Measurements from ENCODE around the gene HOXD4.

The HOXD4 gene

GRCh38 chr2:176139661-176140512, 11.5 kb upstream of the HOXD4 start:
- no peak for DNase-seq (ENCODE audit: low spot score)

DNA sequence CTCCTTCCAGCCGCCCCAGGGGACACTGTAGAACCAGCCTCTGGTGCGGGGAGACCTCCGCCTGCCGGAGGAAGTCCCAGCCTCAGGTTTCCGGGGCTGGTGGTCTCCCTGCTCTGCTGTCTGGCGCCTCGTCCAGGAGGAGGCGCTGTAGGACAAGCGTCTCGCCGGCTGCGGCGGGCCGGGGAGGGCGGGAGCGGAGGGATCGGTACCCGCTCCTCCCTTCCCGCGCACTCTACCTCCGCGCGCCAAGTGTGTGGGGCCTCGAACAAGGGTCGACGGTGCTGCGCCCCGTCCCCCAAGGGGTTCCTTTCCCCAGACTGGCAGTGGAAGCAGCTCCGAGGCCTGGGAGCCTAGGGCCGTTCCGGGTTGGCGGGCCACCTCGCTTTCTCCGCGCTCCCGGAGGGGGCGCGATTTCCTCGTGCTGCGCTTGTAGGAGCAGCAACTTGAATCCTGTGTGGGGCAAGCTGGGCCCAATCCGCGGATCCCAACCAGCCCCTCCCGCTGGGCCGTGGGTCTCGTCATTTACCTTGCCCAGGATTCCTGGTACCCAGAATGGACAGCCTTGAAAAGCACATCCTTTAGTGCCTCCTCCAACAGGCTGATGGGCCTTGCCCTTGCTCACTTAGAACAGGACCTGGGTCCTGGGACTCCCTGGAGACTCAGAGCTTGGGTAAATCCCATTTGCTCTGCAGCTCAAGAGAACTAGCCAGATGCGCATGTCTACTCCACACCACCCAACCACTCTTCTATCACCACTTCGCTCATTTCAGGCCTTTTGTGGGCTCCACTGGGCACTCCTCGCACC, 10.6 kb upstream of the HOXD4 start:
- DNase-seq (ENCODE audit: low spot score), result peak; percentile 84

DNA sequence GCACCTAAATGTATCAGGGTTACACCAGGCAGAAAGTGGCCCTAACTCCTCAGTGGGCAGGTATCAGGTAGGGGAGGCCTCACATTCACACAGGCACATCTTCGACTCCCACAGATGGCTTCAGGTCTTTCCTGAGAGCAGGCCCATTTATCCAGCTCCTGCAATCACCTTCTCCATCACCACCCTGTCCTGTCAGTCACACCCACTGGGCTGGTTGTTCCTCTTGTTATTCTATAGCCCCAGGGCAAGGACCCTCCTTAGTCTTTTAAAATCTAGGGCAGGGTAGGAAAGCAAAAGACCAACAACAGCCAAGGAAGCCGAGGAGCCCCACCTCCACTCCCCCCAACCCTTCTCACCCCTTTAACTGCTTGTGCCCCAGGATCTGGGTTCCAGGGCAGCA, 9.1 kb upstream of the HOXD4 start:
- DNase-seq (ENCODE audit: low spot score), result no peak

GRCh38 chr2:176145085-176145969, 6.0 kb upstream of the HOXD4 start:
- DNase-seq (ENCODE audit: low spot score), result no peak

- DNase-seq (ENCODE audit: low spot score), result no peak
Measured at GRCh38 chr2:176146101-176146500, 5.2 kb upstream of the HOXD4 start.

DNA sequence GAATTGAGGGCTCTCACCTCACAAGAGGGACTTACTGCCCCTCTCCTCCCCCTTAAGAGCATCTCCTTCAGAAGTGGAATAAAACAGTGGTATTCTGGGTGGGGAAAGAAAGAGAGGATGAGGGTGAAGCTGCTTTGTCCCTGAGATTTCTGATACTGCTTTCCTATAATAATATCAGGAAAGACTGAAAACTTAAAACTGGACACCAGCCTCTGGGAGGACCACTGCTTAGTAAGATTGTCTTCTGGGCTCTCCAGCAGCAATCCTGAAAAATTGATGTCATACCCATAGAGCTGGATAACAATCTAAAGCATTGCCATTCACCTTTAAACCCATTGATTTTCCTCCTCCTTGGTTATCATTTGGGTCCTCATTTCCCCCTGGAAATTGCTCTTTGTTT, 4.7 kb upstream of the HOXD4 start:
- DNase-seq (ENCODE audit: low spot score), result no peak

GRCh38 chr2:176147210-176147799, 4.0 kb upstream of the HOXD4 start:
- DNase-seq (ENCODE audit: low spot score), result no peak

- no peak for DNase-seq (ENCODE audit: low spot score)
Measured at GRCh38 chr2:176147800-176148496, 3.4 kb upstream of the HOXD4 start.

- DNase-seq (ENCODE audit: low spot score), result no peak
Measured at GRCh38 chr2:176148751-176149421, 2.5 kb upstream of the HOXD4 start.

- DNase-seq (ENCODE audit: low spot score), result no peak
Measured at GRCh38 chr2:176149481-176149938, 1.8 kb upstream of the HOXD4 start.

GRCh38 chr2:176149939-176150583, 1.3 kb upstream of the HOXD4 start:
- no peak for DNase-seq (ENCODE audit: low spot score)

GRCh38 chr2:176150584-176151441, 537 bp upstream of the HOXD4 start:
- no peak for DNase-seq (ENCODE audit: low spot score)

- DNase-seq (ENCODE audit: low spot score), result no peak
Measured at GRCh38 chr2:176152350-176153181, 1.2 kb downstream of the HOXD4 start.

DNA sequence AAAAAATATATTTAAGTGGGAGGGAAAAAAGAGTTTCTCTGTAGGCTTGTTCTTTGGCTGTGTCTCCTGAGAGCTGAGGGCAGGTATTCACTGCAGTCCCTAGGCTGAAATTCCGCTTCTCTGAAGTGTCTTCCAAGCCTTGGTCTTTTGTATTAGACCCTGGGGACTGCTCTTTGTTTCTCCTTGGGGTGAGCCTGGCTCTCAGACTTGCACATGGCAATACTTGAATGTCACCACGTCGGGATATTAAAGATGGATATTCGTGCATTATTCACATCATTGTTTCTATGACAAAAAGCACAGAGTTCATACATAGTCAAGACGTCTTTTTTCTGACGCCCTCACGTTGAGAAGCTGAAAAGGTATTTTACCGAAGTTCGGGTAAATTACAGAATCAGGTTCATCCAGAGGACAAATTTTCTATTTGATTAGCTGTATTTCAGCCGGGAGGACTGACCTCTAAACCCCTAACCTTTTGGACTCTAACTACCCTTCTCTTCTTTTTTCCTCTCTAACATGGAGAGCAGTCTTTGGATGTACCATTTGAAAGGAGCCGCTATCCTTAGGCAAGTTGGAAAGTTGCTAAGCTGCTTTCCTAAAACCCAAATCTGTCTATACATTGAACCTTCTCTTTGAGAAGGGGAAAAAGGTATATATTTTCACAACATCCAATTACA, 3.4 kb downstream of the HOXD4 start:
- DNase-seq (ENCODE audit: low spot score), result no peak

- no peak for DNase-seq (ENCODE audit: low spot score)
Measured at GRCh38 chr2:176155356-176156044, 4.2 kb downstream of the HOXD4 start.

- DNase-seq (ENCODE audit: low spot score), result no peak
Measured at GRCh38 chr2:176156301-176156806, 5.0 kb downstream of the HOXD4 start.
